ENCODE results near the gene NPAT.

DNA sequence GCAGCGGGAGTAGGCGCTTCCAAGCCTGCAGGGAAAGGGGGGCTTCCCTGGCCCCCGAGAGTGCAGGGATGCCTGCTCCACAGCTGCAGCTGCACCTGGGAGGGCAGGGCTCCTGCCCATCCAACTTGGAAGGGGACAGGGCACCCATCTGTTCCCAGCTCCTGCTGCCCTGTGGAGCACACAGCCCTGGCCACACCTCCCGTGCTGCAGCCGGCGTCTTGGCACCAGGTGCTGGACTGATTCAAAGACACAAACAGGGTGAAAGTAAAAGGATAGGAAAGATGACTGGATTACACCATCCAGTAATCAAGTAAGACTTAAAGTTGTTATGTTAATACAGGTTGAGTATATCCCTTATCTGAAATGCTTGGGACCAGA is 14.8 kb downstream of the NPAT start:
- TF ChIP-seq, protein P1, sequence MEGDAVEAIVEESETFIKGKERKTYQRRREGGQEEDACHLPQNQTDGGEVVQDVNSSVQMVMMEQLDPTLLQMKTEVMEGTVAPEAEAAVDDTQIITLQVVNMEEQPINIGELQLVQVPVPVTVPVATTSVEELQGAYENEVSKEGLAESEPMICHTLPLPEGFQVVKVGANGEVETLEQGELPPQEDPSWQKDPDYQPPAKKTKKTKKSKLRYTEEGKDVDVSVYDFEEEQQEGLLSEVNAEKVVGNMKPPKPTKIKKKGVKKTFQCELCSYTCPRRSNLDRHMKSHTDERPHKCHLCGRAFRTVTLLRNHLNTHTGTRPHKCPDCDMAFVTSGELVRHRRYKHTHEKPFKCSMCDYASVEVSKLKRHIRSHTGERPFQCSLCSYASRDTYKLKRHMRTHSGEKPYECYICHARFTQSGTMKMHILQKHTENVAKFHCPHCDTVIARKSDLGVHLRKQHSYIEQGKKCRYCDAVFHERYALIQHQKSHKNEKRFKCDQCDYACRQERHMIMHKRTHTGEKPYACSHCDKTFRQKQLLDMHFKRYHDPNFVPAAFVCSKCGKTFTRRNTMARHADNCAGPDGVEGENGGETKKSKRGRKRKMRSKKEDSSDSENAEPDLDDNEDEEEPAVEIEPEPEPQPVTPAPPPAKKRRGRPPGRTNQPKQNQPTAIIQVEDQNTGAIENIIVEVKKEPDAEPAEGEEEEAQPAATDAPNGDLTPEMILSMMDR (IDR thresholded peaks at IDR 0.05 in 8 of 11, conservative IDR thresholded peaks at IDR 0.05 in 3 of 11): no peak
- TF ChIP-seq POLR2AphosphoS5 (IDR thresholded peaks at IDR 0.05): no peak
